Measurements from ENCODE around the gene RTCA.
A peak's percentile ranks its signal among the peaks of the same experiment; 100 is the strongest.

RTCA gene

DNA sequence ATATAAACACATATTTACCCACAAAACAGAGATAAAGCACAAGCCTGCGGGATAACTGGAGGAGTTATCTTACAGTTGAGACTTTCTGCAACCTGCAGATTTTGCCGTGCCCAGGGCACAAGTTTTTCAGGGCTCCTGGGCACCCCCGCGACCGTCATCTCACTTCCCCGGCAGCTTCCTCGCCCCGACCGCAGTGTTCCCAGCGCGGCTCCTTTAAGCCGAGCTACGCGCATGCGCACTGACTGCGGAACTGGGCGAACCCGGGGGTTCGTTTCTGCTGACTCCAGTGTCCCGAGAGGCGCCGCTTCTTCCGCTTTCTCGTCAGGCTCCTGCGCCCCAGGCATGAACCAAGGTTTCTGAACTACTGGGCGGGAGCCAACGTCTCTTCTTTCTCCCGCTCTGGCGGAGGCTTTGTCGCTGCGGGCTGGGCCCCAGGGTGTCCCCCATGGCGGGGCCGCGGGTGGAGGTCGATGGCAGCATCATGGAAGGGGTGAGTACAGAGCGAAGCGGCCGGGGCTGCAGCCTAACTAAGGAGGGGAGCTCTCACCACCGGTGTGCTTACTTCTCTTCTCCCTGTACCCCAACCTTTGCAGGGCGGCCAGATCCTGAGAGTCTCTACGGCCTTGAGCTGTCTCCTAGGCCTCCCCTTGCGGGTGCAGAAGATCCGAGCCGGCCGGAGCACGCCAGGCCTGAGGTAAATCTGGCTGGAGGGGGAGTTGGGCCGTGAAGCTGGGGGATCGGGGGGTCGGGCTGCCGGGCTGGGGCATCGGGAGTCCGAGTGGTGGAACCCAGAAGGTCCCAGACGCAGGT is at the start of gene RTCA:
Gene RTCA (plus strand): TSS at position 286 of the 810 bp plus-strand sequence. CDS start 160 bp downstream, at position 446.
- Histone ChIP-seq H3K36me3 (peaks cover 30% of the 10 kb centered on the region), H3K27me3 (ENCODE audit: insufficient read depth, low read depth, severe bottlenecking) (no peaks in the 10 kb centered on the region), H3K27ac (peak within 1 kb of the TSS; percentile 78), H3K9me3 (ENCODE audit: severe bottlenecking) (peaks cover 4% of the 10 kb centered on the region), H3K4me3 (ENCODE audit: low read depth, low read length) (peak within 1 kb of the TSS; percentile 87)
- DNase-seq: peak; percentile 95
- TF ChIP-seq, protein P1, sequence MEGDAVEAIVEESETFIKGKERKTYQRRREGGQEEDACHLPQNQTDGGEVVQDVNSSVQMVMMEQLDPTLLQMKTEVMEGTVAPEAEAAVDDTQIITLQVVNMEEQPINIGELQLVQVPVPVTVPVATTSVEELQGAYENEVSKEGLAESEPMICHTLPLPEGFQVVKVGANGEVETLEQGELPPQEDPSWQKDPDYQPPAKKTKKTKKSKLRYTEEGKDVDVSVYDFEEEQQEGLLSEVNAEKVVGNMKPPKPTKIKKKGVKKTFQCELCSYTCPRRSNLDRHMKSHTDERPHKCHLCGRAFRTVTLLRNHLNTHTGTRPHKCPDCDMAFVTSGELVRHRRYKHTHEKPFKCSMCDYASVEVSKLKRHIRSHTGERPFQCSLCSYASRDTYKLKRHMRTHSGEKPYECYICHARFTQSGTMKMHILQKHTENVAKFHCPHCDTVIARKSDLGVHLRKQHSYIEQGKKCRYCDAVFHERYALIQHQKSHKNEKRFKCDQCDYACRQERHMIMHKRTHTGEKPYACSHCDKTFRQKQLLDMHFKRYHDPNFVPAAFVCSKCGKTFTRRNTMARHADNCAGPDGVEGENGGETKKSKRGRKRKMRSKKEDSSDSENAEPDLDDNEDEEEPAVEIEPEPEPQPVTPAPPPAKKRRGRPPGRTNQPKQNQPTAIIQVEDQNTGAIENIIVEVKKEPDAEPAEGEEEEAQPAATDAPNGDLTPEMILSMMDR (IDR thresholded peaks at IDR 0.05; ENCODE audit: low read depth, low read length): no peak

DNA sequence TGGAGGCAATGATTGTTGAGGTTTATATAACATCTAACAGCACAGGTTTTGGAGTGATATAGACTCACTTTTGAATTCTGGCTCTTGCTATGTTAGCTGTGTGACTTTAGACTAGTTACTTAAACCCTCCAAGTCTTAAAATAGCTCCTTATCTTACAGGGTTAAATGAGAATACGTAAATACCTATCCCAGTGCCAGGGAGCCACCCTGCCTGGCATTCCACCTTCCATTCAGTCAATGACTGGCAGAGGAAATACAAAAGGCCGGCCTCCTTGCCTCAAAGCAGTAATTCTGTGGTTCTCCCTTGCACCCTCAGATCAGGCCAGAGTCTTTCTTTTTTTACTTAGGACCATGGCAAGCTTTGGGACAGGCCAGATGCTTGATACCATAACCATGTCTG is 48.2 kb upstream of the RTCA start:
- Histone ChIP-seq H3K27me3 (ENCODE audit: insufficient read depth, low read depth, severe bottlenecking) (no peaks in the 10 kb centered on the region), H3K36me3 (peaks cover 19% of the 10 kb centered on the region), H3K4me3 (ENCODE audit: low read depth, low read length) (no peak overlapping the region), H3K9me3 (ENCODE audit: severe bottlenecking) (no peaks in the 10 kb centered on the region), H3K27ac (no peak overlapping the region)
- DNase-seq: no peak
- TF ChIP-seq, protein P1 (IDR thresholded peaks at IDR 0.05; ENCODE audit: low read depth, low read length): no peak

DNA sequence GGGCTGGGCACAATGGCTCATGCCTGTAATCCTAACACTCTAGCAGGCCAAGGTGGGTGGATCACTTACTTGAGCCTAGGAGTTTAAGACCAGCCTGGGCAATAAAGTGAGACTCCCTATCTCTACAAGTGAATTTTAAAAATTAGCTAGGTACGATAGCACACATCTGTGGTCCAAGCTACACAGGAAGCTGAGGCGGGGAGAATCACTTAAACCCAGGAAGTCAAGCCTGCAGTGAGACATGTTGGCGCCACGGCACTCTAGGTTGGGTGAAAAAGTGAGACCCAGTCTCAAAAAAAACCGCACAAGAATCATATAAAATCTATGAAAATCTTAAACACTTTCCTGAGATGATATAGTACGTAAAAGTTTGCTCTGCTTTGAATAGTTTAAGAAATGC is 46.6 kb upstream of the RTCA start:
- H3K9me3 ChIP-seq (ENCODE audit: severe bottlenecking): no peaks in the 10 kb centered on the region
- no peak overlapping the region for H3K4me3 ChIP-seq (ENCODE audit: low read depth, low read length)
- no peak for DNase-seq
- TF ChIP-seq, protein P1 (IDR thresholded peaks at IDR 0.05; ENCODE audit: low read depth, low read length): no peak
- H3K36me3 ChIP-seq: peaks cover 11% of the 10 kb centered on the region
- H3K27ac ChIP-seq: no peak overlapping the region
- no peaks in the 10 kb centered on the region for H3K27me3 ChIP-seq (ENCODE audit: insufficient read depth, low read depth, severe bottlenecking)

DNA sequence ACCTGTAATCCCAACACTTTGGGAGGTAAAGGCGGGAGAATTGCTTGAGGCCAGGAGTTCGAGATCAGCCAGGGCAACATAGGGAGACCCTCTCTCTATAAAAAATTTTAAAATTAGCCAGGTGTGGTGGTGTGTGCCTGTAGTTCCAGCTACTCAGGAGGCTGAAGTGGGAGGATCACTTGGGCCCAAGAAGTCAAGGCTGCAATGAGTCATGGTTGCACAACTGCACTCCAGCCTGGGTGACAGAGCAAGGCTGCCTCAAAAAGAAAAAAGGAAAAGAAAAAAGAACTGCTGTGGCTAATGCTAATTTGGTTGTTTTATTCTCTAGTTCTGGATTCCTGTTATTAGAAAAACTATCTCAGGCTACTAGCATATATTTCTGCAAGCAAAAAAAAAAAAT is 46.1 kb upstream of the RTCA start:
- Histone ChIP-seq H3K36me3 (peaks cover 9% of the 10 kb centered on the region), H3K27ac (no peak overlapping the region), H3K4me3 (ENCODE audit: low read depth, low read length) (no peak overlapping the region), H3K27me3 (ENCODE audit: insufficient read depth, low read depth, severe bottlenecking) (no peaks in the 10 kb centered on the region), H3K9me3 (ENCODE audit: severe bottlenecking) (no peaks in the 10 kb centered on the region)
- no peak for DNase-seq
- TF ChIP-seq, protein P1 (IDR thresholded peaks at IDR 0.05; ENCODE audit: low read depth, low read length): no peak

DNA sequence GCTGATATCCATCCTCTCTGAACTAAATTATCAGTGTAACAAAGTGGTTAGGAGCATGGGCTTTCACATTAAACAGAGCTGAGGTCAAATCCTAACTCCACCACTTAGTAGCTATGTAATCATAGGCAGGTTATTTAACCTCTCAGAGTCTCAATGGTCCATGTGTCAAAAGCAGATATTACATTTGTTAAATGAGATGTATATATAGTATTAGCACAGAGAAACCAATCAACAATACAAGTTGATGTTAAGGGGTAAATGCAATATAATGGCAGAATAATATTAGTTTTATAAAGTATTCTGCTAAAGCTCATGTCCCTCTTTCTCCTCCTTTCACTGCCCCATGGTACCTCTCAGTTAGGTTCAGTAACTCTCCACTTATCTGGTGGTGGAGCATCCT is 43.6 kb upstream of the RTCA start:
- TF ChIP-seq, protein P1 (IDR thresholded peaks at IDR 0.05; ENCODE audit: low read depth, low read length): no peak
- no peak for DNase-seq
- Histone ChIP-seq H3K36me3 (peaks cover 2% of the 10 kb centered on the region), H3K4me3 (ENCODE audit: low read depth, low read length) (no peak overlapping the region), H3K27ac (no peak overlapping the region), H3K9me3 (ENCODE audit: severe bottlenecking) (no peaks in the 10 kb centered on the region), H3K27me3 (ENCODE audit: insufficient read depth, low read depth, severe bottlenecking) (no peaks in the 10 kb centered on the region)
